Measurements from ENCODE around the gene ATG16L2.
"Not testable (repeated sequence)": the region's sequence is repeated elsewhere in the genome, so short reads cannot be mapped to it uniquely, and the experiment has no call there.

ATG16L2 gene

DNA sequence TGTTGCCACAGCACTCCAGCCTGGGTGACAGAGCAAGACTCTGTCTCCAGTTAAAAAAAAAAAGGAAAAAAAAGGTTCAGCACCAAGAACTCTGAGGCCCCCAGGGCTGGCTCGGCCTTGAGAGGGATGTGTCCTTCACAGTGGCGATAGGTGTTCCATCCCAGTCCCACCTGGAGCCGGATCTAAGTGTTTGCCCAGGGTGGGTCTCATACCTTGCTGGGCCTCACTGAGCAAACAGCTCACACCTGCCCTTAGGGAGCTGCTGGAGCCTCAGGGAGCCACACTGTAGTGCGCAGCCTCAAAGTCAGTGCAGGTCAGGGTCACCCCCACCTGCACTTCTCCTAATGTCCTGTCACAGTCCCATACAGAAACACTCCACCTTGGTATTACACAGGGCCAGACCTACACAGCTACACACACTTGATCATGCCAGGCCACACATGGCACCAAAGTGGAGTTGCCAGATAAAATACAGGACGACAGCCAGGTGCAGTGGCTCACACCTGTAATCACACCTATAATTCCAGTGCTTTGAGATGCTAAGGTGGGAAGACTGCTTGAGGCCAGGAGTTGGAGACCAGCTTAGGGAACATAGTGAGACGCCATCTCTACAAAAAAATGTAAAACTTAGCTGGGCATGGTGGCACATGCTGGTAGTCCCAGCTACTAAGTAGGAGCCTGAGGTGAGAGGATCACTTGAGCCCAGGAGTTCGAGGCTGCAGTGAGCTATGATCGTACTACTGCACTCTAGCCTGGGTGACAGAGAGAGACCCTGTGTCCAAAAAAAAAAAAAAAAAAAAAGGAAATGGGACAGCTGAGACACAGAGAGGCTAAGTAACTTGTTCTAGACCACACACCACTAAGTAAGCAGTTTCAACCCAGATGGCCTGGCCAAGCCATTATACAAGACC, 27.7 kb upstream of the ATG16L2 start:
- TF ChIP-seq, protein P1, sequence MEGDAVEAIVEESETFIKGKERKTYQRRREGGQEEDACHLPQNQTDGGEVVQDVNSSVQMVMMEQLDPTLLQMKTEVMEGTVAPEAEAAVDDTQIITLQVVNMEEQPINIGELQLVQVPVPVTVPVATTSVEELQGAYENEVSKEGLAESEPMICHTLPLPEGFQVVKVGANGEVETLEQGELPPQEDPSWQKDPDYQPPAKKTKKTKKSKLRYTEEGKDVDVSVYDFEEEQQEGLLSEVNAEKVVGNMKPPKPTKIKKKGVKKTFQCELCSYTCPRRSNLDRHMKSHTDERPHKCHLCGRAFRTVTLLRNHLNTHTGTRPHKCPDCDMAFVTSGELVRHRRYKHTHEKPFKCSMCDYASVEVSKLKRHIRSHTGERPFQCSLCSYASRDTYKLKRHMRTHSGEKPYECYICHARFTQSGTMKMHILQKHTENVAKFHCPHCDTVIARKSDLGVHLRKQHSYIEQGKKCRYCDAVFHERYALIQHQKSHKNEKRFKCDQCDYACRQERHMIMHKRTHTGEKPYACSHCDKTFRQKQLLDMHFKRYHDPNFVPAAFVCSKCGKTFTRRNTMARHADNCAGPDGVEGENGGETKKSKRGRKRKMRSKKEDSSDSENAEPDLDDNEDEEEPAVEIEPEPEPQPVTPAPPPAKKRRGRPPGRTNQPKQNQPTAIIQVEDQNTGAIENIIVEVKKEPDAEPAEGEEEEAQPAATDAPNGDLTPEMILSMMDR (conservative IDR thresholded peaks at IDR 0.05; ENCODE audit: low read length), result no peak
- no peak overlapping the region for H3K4me3 ChIP-seq (ENCODE audit: low read length)
- DNase-seq (ENCODE audit: low read depth), result no peak

DNA sequence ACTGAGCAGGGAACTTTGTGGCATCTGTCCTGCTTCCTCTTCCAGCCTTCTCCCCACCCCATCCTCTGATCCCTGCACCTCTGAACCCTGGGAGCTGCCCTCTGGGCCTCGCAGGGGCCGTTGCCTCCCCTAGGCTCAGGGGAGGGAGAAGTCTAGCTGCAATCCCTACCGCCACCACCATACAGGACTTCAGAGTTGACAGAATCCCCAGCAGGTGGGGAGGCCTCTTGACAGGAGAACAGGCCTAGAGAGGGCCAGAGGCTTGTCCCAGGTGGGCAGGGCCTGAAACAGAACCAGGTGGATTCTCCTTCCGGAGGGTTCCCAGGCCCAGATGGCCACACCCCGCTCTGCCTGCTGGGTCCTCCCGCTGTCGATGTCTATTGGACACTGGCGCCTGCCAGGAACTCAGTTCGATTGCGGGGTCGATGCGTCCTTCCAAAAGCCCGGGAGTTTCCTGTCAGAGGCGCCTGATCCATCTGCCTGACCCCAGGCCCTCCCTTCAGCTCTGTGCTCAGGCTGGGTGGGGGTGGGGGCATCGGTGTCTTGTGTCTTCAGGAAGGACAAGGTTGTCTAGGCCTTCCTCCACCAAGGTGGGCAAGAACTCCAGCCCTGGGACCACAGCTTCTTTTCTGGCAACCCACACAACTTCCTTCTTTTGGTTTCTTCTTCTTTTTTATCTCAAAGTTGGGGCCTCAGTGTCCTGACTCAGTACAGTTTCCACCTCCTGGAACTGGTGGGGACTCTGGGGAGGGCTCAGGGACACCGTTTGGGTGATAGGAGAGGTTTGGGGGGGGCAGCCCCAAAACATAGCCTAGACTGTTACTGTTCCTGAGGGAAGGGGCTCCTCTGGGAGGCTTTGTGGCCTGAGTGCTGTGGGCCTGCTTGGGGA, 26.8 kb upstream of the ATG16L2 start:
- no peak overlapping the region for H3K4me3 ChIP-seq (ENCODE audit: low read length)
- no peak for DNase-seq (ENCODE audit: low read depth)
- TF ChIP-seq, protein P1 (conservative IDR thresholded peaks at IDR 0.05; ENCODE audit: low read length), result no peak

DNA sequence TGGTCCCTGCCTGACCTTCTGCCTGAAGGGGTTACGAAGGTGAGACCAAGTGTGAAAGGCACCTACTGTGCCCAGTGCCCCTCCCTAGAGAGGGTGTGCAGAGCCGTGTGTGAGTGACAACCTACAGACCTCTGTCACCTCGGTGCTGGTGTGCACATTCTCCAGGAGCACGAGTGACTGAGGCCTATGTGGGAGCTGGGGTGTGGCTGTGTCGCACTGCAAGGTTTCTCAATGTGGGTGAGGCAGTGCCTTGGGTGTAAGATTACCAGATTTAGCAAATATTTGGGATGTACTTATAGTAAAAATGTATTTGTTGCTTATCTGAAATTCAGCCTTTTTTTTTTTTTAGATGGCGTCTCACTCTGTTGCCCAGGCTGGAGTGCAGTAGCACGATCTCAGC, 26.0 kb upstream of the ATG16L2 start:
- no peak overlapping the region for H3K4me3 ChIP-seq (ENCODE audit: low read length)
- DNase-seq (ENCODE audit: low read depth), result no peak
- TF ChIP-seq, protein P1 (conservative IDR thresholded peaks at IDR 0.05; ENCODE audit: low read length), result no peak

DNA sequence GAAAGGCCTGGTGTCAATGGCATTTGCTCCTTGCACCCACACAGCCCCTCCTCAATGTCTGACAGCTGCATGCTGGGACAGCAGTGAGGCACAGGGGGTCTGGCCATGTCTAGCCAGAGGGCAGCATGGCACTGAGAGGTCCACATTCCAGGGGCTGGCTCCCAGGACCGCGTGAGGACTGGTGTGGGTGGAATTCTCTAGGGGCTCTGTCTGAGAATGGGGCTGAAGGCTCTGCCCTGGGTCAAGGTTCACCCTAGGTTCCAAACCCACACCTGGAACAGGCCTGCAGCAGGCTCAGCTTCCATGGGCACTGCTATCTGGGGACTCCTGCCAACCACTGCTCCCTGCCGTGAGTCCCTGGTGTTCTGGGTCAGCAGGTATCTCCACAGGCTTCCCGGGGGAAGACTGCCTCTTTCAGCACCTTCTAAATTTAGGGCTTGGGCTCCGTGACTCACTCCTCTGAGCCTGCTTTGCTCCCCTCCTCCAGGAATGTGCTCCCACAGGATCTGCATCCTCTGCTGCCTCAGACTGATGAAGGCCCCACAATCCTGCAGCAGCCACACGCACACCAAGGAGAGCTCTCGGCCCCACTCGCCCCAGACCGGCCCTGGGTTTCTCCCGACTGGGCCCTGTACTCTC, 24.6 kb upstream of the ATG16L2 start:
- TF ChIP-seq, protein P1 (conservative IDR thresholded peaks at IDR 0.05; ENCODE audit: low read length), result no peak
- peak; percentile 80 for DNase-seq (ENCODE audit: low read depth)

DNA sequence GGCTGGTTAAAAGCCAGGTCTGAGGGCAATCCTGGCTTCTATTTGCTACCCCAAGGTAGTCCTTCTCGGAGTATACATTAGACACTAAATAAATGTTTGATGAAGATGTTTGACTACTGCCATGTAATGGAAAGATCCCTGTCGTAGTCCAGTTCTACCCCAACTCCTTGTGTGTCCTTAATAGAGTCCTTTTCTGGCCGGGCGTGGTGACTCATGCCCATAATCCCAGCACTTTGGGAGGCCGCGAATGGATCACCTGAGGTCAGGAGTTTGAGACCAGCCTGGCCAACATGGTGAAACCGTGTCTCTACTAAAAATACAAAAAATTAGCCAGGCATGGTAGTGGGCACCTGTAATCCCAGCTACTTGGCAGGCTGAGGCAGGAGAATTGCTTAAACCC, 23.0 kb upstream of the ATG16L2 start:
- DNase-seq (ENCODE audit: low read depth); H3K4me3 ChIP-seq (ENCODE audit: low read length): not testable (repeated sequence)

More for the DNA sequence above, 24.6 kb upstream of the ATG16L2 start:
- no peak overlapping the region for H3K4me3 ChIP-seq (ENCODE audit: low read length)

DNA sequence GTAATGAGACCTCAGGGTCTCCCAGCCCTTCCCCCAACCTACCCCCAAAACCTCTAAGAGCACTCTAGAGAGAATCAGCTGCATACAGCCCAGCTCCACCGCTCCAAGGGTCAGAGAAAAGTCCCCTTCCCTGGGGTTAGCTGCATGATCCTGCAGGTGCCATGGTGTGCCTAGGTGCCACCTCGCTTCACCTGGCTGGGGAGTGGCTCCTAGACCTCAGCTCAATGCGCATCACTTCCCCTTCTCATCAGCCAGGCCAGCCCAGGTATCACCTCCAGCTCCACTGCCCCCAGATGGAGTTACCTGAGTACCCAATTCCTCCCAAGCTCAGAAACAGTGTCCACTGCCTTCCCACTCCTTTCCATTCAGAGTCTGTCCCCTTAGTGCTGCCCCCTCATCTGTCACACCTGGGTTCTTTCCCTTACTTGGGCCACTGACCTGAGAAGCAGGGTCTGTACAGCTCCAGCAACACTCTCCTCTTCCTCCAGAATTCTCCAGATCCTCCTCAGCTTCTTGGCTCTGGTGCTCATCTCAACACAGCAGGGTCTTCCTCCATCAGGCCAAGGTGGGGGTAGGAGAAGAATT, 21.7 kb upstream of the ATG16L2 start:
- no peak for DNase-seq (ENCODE audit: low read depth)
- H3K4me3 ChIP-seq (ENCODE audit: low read length), result no peak overlapping the region
- TF ChIP-seq, protein P1 (conservative IDR thresholded peaks at IDR 0.05; ENCODE audit: low read length), result no peak

DNA sequence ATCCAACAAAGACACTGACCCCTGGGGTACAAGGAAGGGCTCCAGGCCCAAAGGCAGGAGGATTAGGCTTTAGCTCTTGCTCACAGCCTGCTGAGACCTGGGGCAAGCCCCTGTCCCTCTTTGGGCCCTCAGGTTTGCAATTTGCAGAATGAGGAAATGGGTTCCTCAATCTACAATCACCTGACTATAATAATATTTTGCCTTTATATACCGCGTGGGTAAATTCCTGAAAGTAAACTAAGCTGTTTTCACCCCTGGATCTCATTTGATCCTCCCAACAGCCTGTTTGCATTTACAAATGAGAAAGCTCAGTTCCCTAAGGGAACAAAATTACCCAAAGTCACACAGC, 21.2 kb upstream of the ATG16L2 start:
- TF ChIP-seq, protein P1 (conservative IDR thresholded peaks at IDR 0.05; ENCODE audit: low read length), result no peak
- H3K4me3 ChIP-seq (ENCODE audit: low read length), result peak overlapping the region; percentile 37; the same call in 1 of the 2 replicates
- no peak for DNase-seq (ENCODE audit: low read depth)

All from AG10803 (cell line).